A549 (cell line): ENCODE results near the gene ITGBL1. TPM values are rescaled to one million over a fixed set of nuclear protein-coding genes. Genes with fewer than 3 reads are reported as not detected.

Source experiments
- ATAC-seq, 2 experiments: fragments of 200-7000 bp in 1 of 2; fragments of >200 bp in 1 of 2; cut with Nextera tagmentation in 1 of 2; cut with Tn5 transposase in 1 of 2; 3 replicates each; pipeline versions ENCODE4 v1.8.0 to v1.9.1; 2018 to 2020; ENCODE audit warnings: mild to moderate bottlenecking in 1 of 2, moderate library complexity in 1 of 2
- CTCF ChIA-PET: fragments of 300-600 bp; sonication (Branson Sonifier 250); formaldehyde crosslinking; extraction: SDS; loops from one replicate; lab custom pipeline; 2021; ENCODE audit warnings: antibody characterized with exemption, inconsistent platforms; lab: Yijun Ruan, JAX
- POLR2A ChIA-PET: fragments of 350-600 bp; formaldehyde crosslinking; extraction: SDS; loops from one replicate; lab custom pipeline; 2021; ENCODE audit warnings: antibody characterized with exemption, inconsistent platforms; lab: Yijun Ruan, JAX
- DNase-seq, 2 experiments: peaks; one replicate each; pipeline versions ENCODE4 v3.0.0 to v3.0.0-alpha.2; 2011 to 2016; ENCODE audit warnings: low read depth in 1 of 2, low spot score in 1 of 2
- FAIRE-seq: peaks from 2 replicates; lab custom pipeline; 2011; peaks lifted over from hg19 to GRCh38; lab: Jason Lieb, UNC
- H3K27ac ChIP-seq, 2 experiments: fragments of >200 bp; sonication (Bioruptor Twin); formaldehyde crosslinking; 3 replicates each; pipeline ENCODE4 v1.5.1; 2016 to 2017
- H3K4me1 ChIP-seq: fragments of >200 bp; sonication (Bioruptor Twin); formaldehyde crosslinking; 3 replicates; pipeline ENCODE4 v1.6.1; 2016
- H3K4me2 ChIP-seq: fragments of >200 bp; sonication (Bioruptor Twin); formaldehyde crosslinking; 3 replicates; pipeline ENCODE4 v1.6.1; 2016
- H3K4me3 ChIP-seq: fragments of >200 bp; sonication (Bioruptor Twin); formaldehyde crosslinking; 3 replicates; pipeline ENCODE4 v1.5.1; 2016
- H3K9me3 ChIP-seq: fragments of >200 bp; sonication (Bioruptor Twin); formaldehyde crosslinking; 3 replicates; pipeline ENCODE4 v1.6.1; 2016
- BCL3 ChIP-seq: fragments of >200 bp; sonication (Bioruptor Twin); formaldehyde crosslinking; IDR thresholded peaks from 3 replicates; pipeline ENCODE4 v1.6.1; 2016
- BHLHE40 ChIP-seq: IDR thresholded peaks from 2 replicates; pipeline ENCODE4 v1.6.1; 2012; ENCODE audit warnings: low read depth, low read length, inconsistent platforms
- CBX2 ChIP-seq: fragments of 200-600 bp; sonication (generic); IDR thresholded peaks from 2 replicates; pipeline ENCODE4 v1.6.1; 2016; ENCODE audit warnings: low read depth, mild to moderate bottlenecking, borderline replicate concordance
- CEBPB ChIP-seq, 2 experiments: fragments of >200 bp in 1 of 2; sonication (Bioruptor Twin) in 1 of 2; formaldehyde crosslinking in 1 of 2; IDR thresholded peaks; 2 replicates each; pipeline ENCODE4 v1.6.1; 2012 to 2016
- EP300 ChIP-seq, 2 experiments: fragments of >200 bp; sonication (Bioruptor Twin); formaldehyde crosslinking; IDR thresholded peaks; 2 replicates in 1 of 2; 3 replicates in 1 of 2; pipeline ENCODE4 v1.6.1; 2016 to 2017
- ESRRA ChIP-seq: fragments of 150-350 bp; IDR thresholded peaks from 2 replicates; pipeline ENCODE4 v1.6.1; 2014; ENCODE audit warnings: mild to moderate bottlenecking, low read length, borderline replicate concordance
- FOSL2 ChIP-seq, 2 experiments: fragments of 450-650 bp in 1 of 2; fragments of >200 bp in 1 of 2; sonication (Bioruptor Twin) in 1 of 2; formaldehyde crosslinking; IDR thresholded peaks; 2 replicates each; pipeline versions ENCODE4 v1.5.0 to v1.6.1; 2016 to 2020; ENCODE audit warnings: mild to moderate bottlenecking in 1 of 2, moderate library complexity in 1 of 2
- FOXS1 ChIP-seq: fragments of 250-450 bp; sonication (Bioruptor Pico); IDR thresholded peaks from 2 replicates; pipeline ENCODE4 v1.5.0; 2020; ENCODE audit warnings: mild to moderate bottlenecking, moderate library complexity
- GATA3 ChIP-seq: IDR thresholded peaks from 2 replicates; pipeline ENCODE4 v1.6.1; 2012; ENCODE audit warnings: borderline replicate concordance
- HES2 ChIP-seq: fragments of >200 bp; sonication (Bioruptor Twin); formaldehyde crosslinking; IDR thresholded peaks from 2 replicates; pipeline ENCODE4 v1.6.1; 2016
- HOXB13 ChIP-seq: fragments of 250-450 bp; sonication (Bioruptor Pico); IDR thresholded peaks from 2 replicates; pipeline ENCODE4 v1.5.0; 2020; ENCODE audit warnings: low read depth, mild to moderate bottlenecking, moderate library complexity
- HOXB5 ChIP-seq: fragments of 250-450 bp; sonication (Bioruptor Pico); IDR thresholded peaks from 2 replicates; pipeline ENCODE4 v1.5.0; 2020; ENCODE audit warnings: mild to moderate bottlenecking, moderate library complexity
- JUN ChIP-seq, 2 experiments: fragments of >200 bp; sonication (Bioruptor Twin); formaldehyde crosslinking; IDR thresholded peaks; 2 replicates in 1 of 2; 3 replicates in 1 of 2; pipeline ENCODE4 v1.6.1; 2016 to 2017
- JUNB ChIP-seq: fragments of >200 bp; sonication (Bioruptor Twin); formaldehyde crosslinking; IDR thresholded peaks from 2 replicates; pipeline ENCODE4 v1.6.1; 2016
- KDM1A ChIP-seq: fragments of 200-600 bp; sonication (generic); IDR thresholded peaks from 2 replicates; pipeline ENCODE4 v1.6.1; 2016; ENCODE audit warnings: low read depth, mild to moderate bottlenecking
- KDM5A ChIP-seq: fragments of 200-600 bp; sonication (generic); IDR thresholded peaks from 2 replicates; pipeline ENCODE4 v1.6.1; 2016; ENCODE audit warnings: antibody characterized with exemption, mild to moderate bottlenecking
- MAFK ChIP-seq: fragments of 450-650 bp; IDR thresholded peaks from 2 replicates; pipeline ENCODE4 v1.6.1; 2014; ENCODE audit not compliant: partially characterized antibody
- MAX ChIP-seq: IDR thresholded peaks from 2 replicates; pipeline ENCODE4 v1.6.1; 2012
- NFE2L2 ChIP-seq: fragments of 150-350 bp; conservative IDR thresholded peaks from 2 replicates; pipeline ENCODE4 v1.6.1; 2014; ENCODE audit warnings: low read length
- NR3C1 ChIP-seq: fragments of >200 bp; sonication (Bioruptor Twin); formaldehyde crosslinking; IDR thresholded peaks from 3 replicates; pipeline ENCODE4 v1.6.1; 2017
- POLR2A ChIP-seq: IDR thresholded peaks from 2 replicates; pipeline ENCODE4 v1.6.1; 2012; ENCODE audit warnings: mild to moderate bottlenecking, low read length
- POLR2AphosphoS2 ChIP-seq: conservative IDR thresholded peaks from 2 replicates; pipeline ENCODE4 v1.6.1; 2012; ENCODE audit warnings: low read length, improper control_type of control experiment, inconsistent platforms
- RAD21 ChIP-seq, 2 experiments: fragments of >200 bp in 1 of 2; sonication (Bioruptor Twin) in 1 of 2; formaldehyde crosslinking in 1 of 2; IDR thresholded peaks in 1 of 2; conservative IDR thresholded peaks in 1 of 2; 2 replicates in 1 of 2; 3 replicates in 1 of 2; pipeline ENCODE4 v1.6.1; 2012 to 2018; ENCODE audit warnings: inconsistent platforms in 1 of 2
- RARB ChIP-seq: fragments of 250-450 bp; sonication (Bioruptor Pico); IDR thresholded peaks from 2 replicates; pipeline ENCODE4 v1.8.0; 2021; ENCODE audit warnings: mild to moderate bottlenecking, moderate library complexity
- RNF2 ChIP-seq: fragments of 200-600 bp; sonication (generic); IDR thresholded peaks from 2 replicates; pipeline ENCODE4 v1.6.1; 2016; ENCODE audit warnings: low read depth, mild to moderate bottlenecking, antibody characterized with exemption, moderate library complexity, borderline replicate concordance
- ZC3H11A ChIP-seq: fragments of 450-650 bp; IDR thresholded peaks from 2 replicates; pipeline ENCODE4 v1.6.1; 2014; ENCODE audit warnings: antibody characterized with exemption, mild to moderate bottlenecking
- WGBS: methylation state at CpG from one replicate; pipeline ENCODE4 v1.1.6; 2017; ENCODE audit errors: missing lambda C conversion rate; 5-methylcytosine and 5-hydroxymethylcytosine counted together
- polyA plus RNA-seq, 4 experiments: library from polyadenylated mRNA; depleted of rRNA in 3 of 4; stranded (reverse); fragments of >200 nt; fragmentation: RNase III in 1 of 4; extraction: RNeasy Plus Mini Kit Qiagen cat#74134 plus additional on column Dnase treatment in 1 of 4; gene quantifications; 2 replicates in 3 of 4; 3 replicates in 1 of 4; pipeline ENCODE4 v1.2.3, GENCODE V29; 2011 to 2017
- TF ChIP-seq, protein P1 (sequence below): IDR thresholded peaks from 2 replicates; pipeline ENCODE4 v1.6.1; 2012
- TF ChIP-seq, protein P2 (sequence below): fragments of 450-650 bp; IDR thresholded peaks from 2 replicates; pipeline ENCODE4 v1.6.1; 2014; ENCODE audit warnings: antibody characterized with exemption

Gene ITGBL1
- polyA plus RNA-seq, 2 of the 4 experiments (the other 2 are of a cell fraction) = 0.40 to 1.3 TPM

- FAIRE-seq = peak; percentile 68
- CTCF ChIA-PET = no interaction called here
- no peaks in the 10 kb centered on the region for H3K9me3 ChIP-seq
- 2% methylated on average over 3 of the region's 3 CpGs for WGBS
- ATAC-seq = peak; percentile 90 to 93
- H3K27ac ChIP-seq = peak overlapping the region; percentile 68 to 89
- peak; percentile 6 for TF ChIP-seq MAFK
- TF ChIP-seq MAX = peak; percentile 75
- TF ChIP-seq CBX2 = no peak
- TF ChIP-seq RNF2 = no peak
- TF ChIP-seq CEBPB (IDR thresholded peaks at IDR 0.05) = peak in 1 of 2 experiments; percentile 72; a peak in 2 of 4 replicates
- TF ChIP-seq, protein P1, sequence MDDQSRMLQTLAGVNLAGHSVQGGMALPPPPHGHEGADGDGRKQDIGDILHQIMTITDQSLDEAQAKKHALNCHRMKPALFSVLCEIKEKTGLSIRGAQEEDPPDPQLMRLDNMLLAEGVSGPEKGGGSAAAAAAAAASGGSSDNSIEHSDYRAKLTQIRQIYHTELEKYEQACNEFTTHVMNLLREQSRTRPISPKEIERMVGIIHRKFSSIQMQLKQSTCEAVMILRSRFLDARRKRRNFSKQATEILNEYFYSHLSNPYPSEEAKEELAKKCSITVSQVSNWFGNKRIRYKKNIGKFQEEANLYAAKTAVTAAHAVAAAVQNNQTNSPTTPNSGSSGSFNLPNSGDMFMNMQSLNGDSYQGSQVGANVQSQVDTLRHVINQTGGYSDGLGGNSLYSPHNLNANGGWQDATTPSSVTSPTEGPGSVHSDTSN = no peak
- TF ChIP-seq ESRRA = no peak
- TF ChIP-seq KDM1A = no peak
- no peak for TF ChIP-seq ZC3H11A
- TF ChIP-seq POLR2AphosphoS2 = no peak
- TF ChIP-seq RAD21 (conservative IDR thresholded peaks at IDR 0.05 in 1 of 2, IDR thresholded peaks at IDR 0.05 in 1 of 2) = peak in 1 of 2 experiments; percentile 17; a peak in 1 of 5 replicates
- no peak for TF ChIP-seq KDM5A
- TF ChIP-seq GATA3 = peak; percentile 87; the same call in 1 of the 2 replicates
- TF ChIP-seq JUNB = peak; percentile 80
- no peak for TF ChIP-seq BHLHE40
- TF ChIP-seq NFE2L2 = no peak
- TF ChIP-seq BCL3 = no peak
- peak in 1 of 2 experiments; percentile 65; a peak in 1 of 5 replicates for TF ChIP-seq EP300 (IDR thresholded peaks at IDR 0.05)
- no peak for TF ChIP-seq HOXB13
- no peak for TF ChIP-seq HES2
- TF ChIP-seq FOSL2 (IDR thresholded peaks at IDR 0.05) = peak; percentile 79
- TF ChIP-seq FOSL2 (CRISPR knock-in tag; IDR thresholded peaks at IDR 0.05) = peak; percentile 92
- TF ChIP-seq, protein P2, sequence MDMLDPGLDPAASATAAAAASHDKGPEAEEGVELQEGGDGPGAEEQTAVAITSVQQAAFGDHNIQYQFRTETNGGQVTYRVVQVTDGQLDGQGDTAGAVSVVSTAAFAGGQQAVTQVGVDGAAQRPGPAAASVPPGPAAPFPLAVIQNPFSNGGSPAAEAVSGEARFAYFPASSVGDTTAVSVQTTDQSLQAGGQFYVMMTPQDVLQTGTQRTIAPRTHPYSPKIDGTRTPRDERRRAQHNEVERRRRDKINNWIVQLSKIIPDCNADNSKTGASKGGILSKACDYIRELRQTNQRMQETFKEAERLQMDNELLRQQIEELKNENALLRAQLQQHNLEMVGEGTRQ = no peak
- no peak for TF ChIP-seq FOXS1 (CRISPR knock-in tag)
- 0 out of 5 replicates have a peak, but pooled peaks have one; percentile 26 to 55 for TF ChIP-seq JUN (IDR thresholded peaks at IDR 0.05)
- POLR2A ChIA-PET = no interaction called here
- no peak overlapping the region for H3K4me3 ChIP-seq
- peak overlapping the region; percentile 79 for H3K4me2 ChIP-seq
- H3K4me1 ChIP-seq = peaks cover 61% of the 10 kb centered on the region
- DNase-seq = peak; percentile 59 to 71
Observed at GRCh38 chr13:101455863-101456262, 3.4 kb downstream of the ITGBL1 start.

- no peak overlapping the region for H3K4me2 ChIP-seq
- peak overlapping the region; percentile 27 to 89; a peak in 3 of 6 replicates for H3K27ac ChIP-seq
- FAIRE-seq (no peak), ATAC-seq (no peak), DNase-seq (no peak)
- CTCF ChIA-PET = interaction anchor here (0.6 to 1.6 kb wide), 3 partner anchors 17 to 31 kb away, joined by 3 to 5 read pairs (median 3); no protein-coding TSS in a partner anchor
- H3K4me3 ChIP-seq = no peak overlapping the region
- POLR2A ChIA-PET = no interaction called here
- peaks cover 47% of the 10 kb centered on the region for H3K4me1 ChIP-seq
- H3K9me3 ChIP-seq = no peaks in the 10 kb centered on the region
- TF ChIP-seq NR3C1 (no peak), MAFK (no peak), POLR2A (no peak), RARB (no peak), HOXB5 (CRISPR knock-in tag) (no peak)
- WGBS = 97% methylated on average over 2 of the region's 2 CpGs
Observed at GRCh38 chr13:101457176-101457575, 4.7 kb downstream of the ITGBL1 start.
